ENCODE measurements around the gene CCDC138.

DNA sequence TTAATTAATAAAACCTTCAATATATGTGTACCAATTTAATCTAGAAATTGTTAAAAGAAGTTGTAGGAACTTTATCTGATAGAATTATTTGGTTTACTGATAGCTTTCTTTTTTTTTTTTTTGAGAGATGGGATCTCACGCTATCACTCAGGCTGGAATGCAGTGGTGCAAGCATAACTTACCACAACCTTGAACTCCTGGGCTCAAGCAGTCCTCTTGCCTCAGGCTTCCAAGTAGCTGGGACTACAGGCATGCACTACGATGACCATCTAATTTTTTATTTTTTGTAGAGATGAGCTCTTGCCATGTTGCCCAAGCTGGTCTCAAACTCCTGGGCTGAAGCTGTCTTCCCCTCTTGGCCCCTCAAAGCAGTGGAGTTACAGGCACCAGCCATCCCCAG is 66.8 kb downstream of the CCDC138 start:
- TF ChIP-seq, protein P1, sequence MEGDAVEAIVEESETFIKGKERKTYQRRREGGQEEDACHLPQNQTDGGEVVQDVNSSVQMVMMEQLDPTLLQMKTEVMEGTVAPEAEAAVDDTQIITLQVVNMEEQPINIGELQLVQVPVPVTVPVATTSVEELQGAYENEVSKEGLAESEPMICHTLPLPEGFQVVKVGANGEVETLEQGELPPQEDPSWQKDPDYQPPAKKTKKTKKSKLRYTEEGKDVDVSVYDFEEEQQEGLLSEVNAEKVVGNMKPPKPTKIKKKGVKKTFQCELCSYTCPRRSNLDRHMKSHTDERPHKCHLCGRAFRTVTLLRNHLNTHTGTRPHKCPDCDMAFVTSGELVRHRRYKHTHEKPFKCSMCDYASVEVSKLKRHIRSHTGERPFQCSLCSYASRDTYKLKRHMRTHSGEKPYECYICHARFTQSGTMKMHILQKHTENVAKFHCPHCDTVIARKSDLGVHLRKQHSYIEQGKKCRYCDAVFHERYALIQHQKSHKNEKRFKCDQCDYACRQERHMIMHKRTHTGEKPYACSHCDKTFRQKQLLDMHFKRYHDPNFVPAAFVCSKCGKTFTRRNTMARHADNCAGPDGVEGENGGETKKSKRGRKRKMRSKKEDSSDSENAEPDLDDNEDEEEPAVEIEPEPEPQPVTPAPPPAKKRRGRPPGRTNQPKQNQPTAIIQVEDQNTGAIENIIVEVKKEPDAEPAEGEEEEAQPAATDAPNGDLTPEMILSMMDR (IDR thresholded peaks at IDR 0.05; ENCODE audit: poor library complexity, severe bottlenecking): no peak
- TF ChIP-seq TAF1 (IDR thresholded peaks at IDR 0.05; ENCODE audit: low read depth): no peak
- TF ChIP-seq EP300 (conservative IDR thresholded peaks at IDR 0.05; ENCODE audit: poor library complexity, severe bottlenecking): no peak
- TF ChIP-seq RAD21 (conservative IDR thresholded peaks at IDR 0.05): no peak
- TF ChIP-seq, protein P2, sequence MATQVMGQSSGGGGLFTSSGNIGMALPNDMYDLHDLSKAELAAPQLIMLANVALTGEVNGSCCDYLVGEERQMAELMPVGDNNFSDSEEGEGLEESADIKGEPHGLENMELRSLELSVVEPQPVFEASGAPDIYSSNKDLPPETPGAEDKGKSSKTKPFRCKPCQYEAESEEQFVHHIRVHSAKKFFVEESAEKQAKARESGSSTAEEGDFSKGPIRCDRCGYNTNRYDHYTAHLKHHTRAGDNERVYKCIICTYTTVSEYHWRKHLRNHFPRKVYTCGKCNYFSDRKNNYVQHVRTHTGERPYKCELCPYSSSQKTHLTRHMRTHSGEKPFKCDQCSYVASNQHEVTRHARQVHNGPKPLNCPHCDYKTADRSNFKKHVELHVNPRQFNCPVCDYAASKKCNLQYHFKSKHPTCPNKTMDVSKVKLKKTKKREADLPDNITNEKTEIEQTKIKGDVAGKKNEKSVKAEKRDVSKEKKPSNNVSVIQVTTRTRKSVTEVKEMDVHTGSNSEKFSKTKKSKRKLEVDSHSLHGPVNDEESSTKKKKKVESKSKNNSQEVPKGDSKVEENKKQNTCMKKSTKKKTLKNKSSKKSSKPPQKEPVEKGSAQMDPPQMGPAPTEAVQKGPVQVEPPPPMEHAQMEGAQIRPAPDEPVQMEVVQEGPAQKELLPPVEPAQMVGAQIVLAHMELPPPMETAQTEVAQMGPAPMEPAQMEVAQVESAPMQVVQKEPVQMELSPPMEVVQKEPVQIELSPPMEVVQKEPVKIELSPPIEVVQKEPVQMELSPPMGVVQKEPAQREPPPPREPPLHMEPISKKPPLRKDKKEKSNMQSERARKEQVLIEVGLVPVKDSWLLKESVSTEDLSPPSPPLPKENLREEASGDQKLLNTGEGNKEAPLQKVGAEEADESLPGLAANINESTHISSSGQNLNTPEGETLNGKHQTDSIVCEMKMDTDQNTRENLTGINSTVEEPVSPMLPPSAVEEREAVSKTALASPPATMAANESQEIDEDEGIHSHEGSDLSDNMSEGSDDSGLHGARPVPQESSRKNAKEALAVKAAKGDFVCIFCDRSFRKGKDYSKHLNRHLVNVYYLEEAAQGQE (IDR thresholded peaks at IDR 0.05; ENCODE audit: borderline replicate concordance): no peak
- TF ChIP-seq EZH2 (IDR thresholded peaks at IDR 0.05; ENCODE audit: borderline replicate concordance, insufficient read depth, low read length, poor library complexity, severe bottlenecking): no peak
- no peak for TF ChIP-seq MXI1 (conservative IDR thresholded peaks at IDR 0.05; ENCODE audit: poor library complexity, severe bottlenecking)
